Tibial nerve (tissue), 4 donors: Measurements from ENCODE around the gene OBSCN. TPM values are rescaled to one million over a fixed set of nuclear protein-coding genes. Genes with fewer than 3 reads are reported as not detected.
"Not testable (repeated sequence)": the region's sequence is repeated elsewhere in the genome, so short reads cannot be mapped to it uniquely, and the experiment has no call there.

Source experiments
- DNase-seq, 2 donors: peaks; one replicate each; pipeline ENCODE4 v3.0.0-alpha.2; 2019; ENCODE audit warnings: low spot score in 2 of 2
- H3K27ac ChIP-seq, 4 donors: fragments of 200-600 bp; sonication (generic) in 3 of 4; one replicate each; pipeline ENCODE4 v1.5.1; 2017 to 2019; ENCODE audit warnings: mild to moderate bottlenecking in 1 of 4
- H3K27me3 ChIP-seq, 2 donors: fragments of 200-600 bp; sonication (generic) in 1 of 2; one replicate each; pipeline versions ENCODE4 v1.5.1 to v1.6.0; 2017 to 2019
- H3K36me3 ChIP-seq, 3 donors: fragments of 200-600 bp; sonication (generic); one replicate each; pipeline ENCODE4 v1.5.1; 2018 to 2019
- H3K4me1 ChIP-seq, 4 donors: fragments of 200-600 bp; sonication (generic) in 3 of 4; one replicate each; pipeline ENCODE4 v1.5.1; 2017 to 2019
- H3K4me3 ChIP-seq, 4 donors: fragments of 200-600 bp; sonication (generic) in 3 of 4; one replicate each; pipeline ENCODE4 v1.5.1; 2017 to 2019; ENCODE audit warnings: mild to moderate bottlenecking in 1 of 4, moderate library complexity in 1 of 4
- H3K9me3 ChIP-seq, 4 donors: fragments of 200-600 bp; sonication (generic) in 3 of 4; one replicate each; pipeline ENCODE4 v1.5.1; 2017 to 2019
- CTCF ChIP-seq, 5 experiments: fragments of 200-600 bp in 3 of 5; fragments of 450-650 bp in 2 of 5; sonication (generic) in 3 of 5; IDR thresholded peaks; one replicate each; pipeline ENCODE4 v1.5.1; 2016 to 2019; ENCODE audit warnings: antibody characterized with exemption in 5 of 5, mild to moderate bottlenecking in 3 of 5, moderate library complexity in 2 of 5
- EP300 ChIP-seq, 2 donors: sonication (generic); formaldehyde crosslinking; IDR thresholded peaks; one replicate each; pipeline ENCODE4 v1.6.1; 2017; ENCODE audit warnings: antibody characterized with exemption in 2 of 2, mild to moderate bottlenecking in 1 of 2
- POLR2A ChIP-seq, 2 donors: fragments of 450-650 bp; IDR thresholded peaks; one replicate each; pipeline ENCODE4 v1.6.1; 2017; ENCODE audit warnings: antibody characterized with exemption in 2 of 2, mild to moderate bottlenecking in 2 of 2, moderate library complexity in 2 of 2
- WGBS, 2 donors: methylation state at CpG; one replicate each; pipeline ENCODE4 v1.1.5; 2018; 5-methylcytosine and 5-hydroxymethylcytosine counted together
- total RNA-seq, 4 donors: library from RNA; depleted of rRNA; stranded (reverse); fragments of >200 nt; gene quantifications; one replicate each; pipeline ENCODE4 v1.1.0, GENCODE V29; 2016

Gene OBSCN
- total RNA-seq, 4 donors from 2014 or later, result 8.5 to 22.6 (median 19.0) TPM

- peaks cover 0 to 12% (median 0%) of the 10 kb centered on the region in 3 donors for H3K36me3 ChIP-seq
- TF ChIP-seq POLR2A (IDR thresholded peaks at IDR 0.05) (no peak), CTCF (IDR thresholded peaks at IDR 0.05) (no peak), EP300 (IDR thresholded peaks at IDR 0.05) (no peak)
- peaks cover 0 to 9% (median 0%) of the 10 kb centered on the region in 4 donors for H3K4me1 ChIP-seq
- H3K9me3 ChIP-seq, result no peaks in the 10 kb centered on the region
- H3K27me3 ChIP-seq, result no peaks in the 10 kb centered on the region
- no peak overlapping the region for H3K27ac ChIP-seq
- 91 to 93% methylated on average over 20 to 31 of the region's 32 CpGs for WGBS, 2 donors
- no peak for DNase-seq
- no peak overlapping the region for H3K4me3 ChIP-seq
Measured at GRCh38 chr1:228182296-228183030, 25.4 kb upstream of the OBSCN start.

- Histone ChIP-seq H3K4me3 (no peak overlapping the region), H3K27ac (no peak overlapping the region), H3K9me3 (peaks cover 0 to 7% (median 3%) of the 10 kb centered on the region in 4 donors), H3K4me1 (no peaks in the 10 kb centered on the region), H3K36me3 (peaks cover 0 to 7% (median 0%) of the 10 kb centered on the region in 3 donors), H3K27me3 (no peaks in the 10 kb centered on the region)
- TF ChIP-seq CTCF (IDR thresholded peaks at IDR 0.05) (no peak), EP300 (IDR thresholded peaks at IDR 0.05) (no peak), POLR2A (IDR thresholded peaks at IDR 0.05) (no peak)
- no peak for DNase-seq
- WGBS, 2 donors, result 56 to 64% methylated on average over 7 of the region's 7 CpGs
Measured at GRCh38 chr1:228184152-228184551, 23.7 kb upstream of the OBSCN start.

DNA sequence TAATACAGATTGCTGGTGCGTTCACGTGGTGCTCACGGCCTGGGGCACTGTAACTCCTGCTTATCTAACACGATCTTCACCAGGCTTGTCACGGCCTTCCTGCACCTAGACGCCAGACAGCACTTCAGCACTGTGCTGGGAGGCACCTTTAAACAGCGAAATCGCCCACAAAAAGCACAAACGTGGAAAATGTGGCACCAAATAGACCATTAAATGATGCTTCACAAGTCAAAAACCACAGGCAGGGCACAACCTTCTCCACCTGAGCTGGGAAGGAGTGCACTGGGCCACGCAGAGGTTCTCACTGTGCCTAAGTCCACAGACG lies 22.2 kb upstream of the OBSCN start:
- no peak for TF ChIP-seq CTCF (IDR thresholded peaks at IDR 0.05)
- TF ChIP-seq EP300 (IDR thresholded peaks at IDR 0.05), result no peak
- Histone ChIP-seq H3K4me1 (no peaks in the 10 kb centered on the region), H3K27ac (no peak overlapping the region), H3K36me3 (peaks cover 0 to 7% (median 0%) of the 10 kb centered on the region in 3 donors), H3K27me3 (no peaks in the 10 kb centered on the region), H3K4me3 (no peak overlapping the region), H3K9me3 (peaks cover 0 to 7% (median 3%) of the 10 kb centered on the region in 4 donors)
- DNase-seq, result no peak
- 77 to 78% methylated on average over 11 of the region's 11 CpGs for WGBS, 2 donors

DNA sequence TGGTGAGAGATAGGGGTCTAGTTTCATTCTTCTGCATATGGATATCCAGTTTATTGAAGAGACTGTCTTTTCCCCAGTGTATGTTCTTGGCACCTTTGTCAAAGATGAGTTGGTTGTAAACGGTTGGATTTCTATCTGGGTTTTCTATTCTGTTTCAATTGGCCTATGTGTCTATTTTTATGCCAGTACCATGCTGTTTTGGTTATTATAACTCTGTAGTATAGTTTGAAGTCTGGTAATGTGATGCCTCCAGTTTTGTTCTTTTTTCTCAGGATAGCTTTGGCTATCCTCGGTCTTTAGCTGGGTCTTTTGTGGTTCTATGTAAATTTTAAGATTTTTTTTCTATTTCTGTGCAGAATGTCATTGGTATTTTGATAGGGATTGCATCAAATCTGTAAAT lies 19.6 kb upstream of the OBSCN start:
- not testable (repeated sequence) for H3K4me3 ChIP-seq, H3K36me3 ChIP-seq, H3K9me3 ChIP-seq, H3K27ac ChIP-seq, H3K27me3 ChIP-seq, H3K4me1 ChIP-seq, DNase-seq
- WGBS, 2 donors, result 76 to 90% methylated on average over 2 of the region's 2 CpGs

GRCh38 chr1:228190182-228190581 lies 17.7 kb upstream of the OBSCN start:
- no peak for TF ChIP-seq CTCF (IDR thresholded peaks at IDR 0.05)
- TF ChIP-seq POLR2A (IDR thresholded peaks at IDR 0.05), result no peak
- H3K9me3 ChIP-seq, result peaks cover 0 to 7% (median 3%) of the 10 kb centered on the region in 4 donors
- H3K4me3 ChIP-seq, result no peak overlapping the region
- H3K4me1 ChIP-seq, result no peaks in the 10 kb centered on the region
- no peaks in the 10 kb centered on the region for H3K27me3 ChIP-seq
- DNase-seq, result no peak
- peaks cover 0 to 12% (median 0%) of the 10 kb centered on the region in 3 donors for H3K36me3 ChIP-seq
- no peak overlapping the region for H3K27ac ChIP-seq
- WGBS, 2 donors, result 86 to 88% methylated on average over 14 of the region's 14 CpGs
